Activated CD4-positive, alpha-beta T cell treated with anti-CD3 and anti-CD28 coated beads, Interleukin-2, amount 10 ng/mL, durations not matched to agents 24 days and 14 days (primary cell): ENCODE measurements around the gene NFIX. TPM values are rescaled to one million over a fixed set of nuclear protein-coding genes. Genes with fewer than 3 reads are reported as not detected.

Experiments used
- DNase-seq: peaks from one replicate; pipeline ENCODE4 v3.0.0; 2022
- H3K27ac Mint-ChIP-seq: one replicate; pipeline ENCODE4 v1.8.0; 2022; ENCODE audit warnings: mild to moderate bottlenecking, mixed read lengths
- H3K27me3 Mint-ChIP-seq: one replicate; pipeline ENCODE4 v1.8.0; 2022; ENCODE audit warnings: mixed read lengths
- H3K36me3 Mint-ChIP-seq: one replicate; pipeline ENCODE4 v1.8.0; 2022; ENCODE audit warnings: low read depth, mild to moderate bottlenecking, mixed read lengths
- H3K4me1 Mint-ChIP-seq: one replicate; pipeline ENCODE4 v1.8.0; 2021; ENCODE audit warnings: mixed read lengths
- H3K4me3 Mint-ChIP-seq: one replicate; pipeline ENCODE4 v1.8.0; 2022; ENCODE audit warnings: mild to moderate bottlenecking, moderate library complexity, mixed read lengths
- H3K9me3 Mint-ChIP-seq: one replicate; pipeline ENCODE4 v1.8.0; 2021; ENCODE audit warnings: mixed read lengths
- intact Hi-C: fragments of 100-400 bp; cut with micrococcal nuclease; formaldehyde crosslinking; loops from one replicate; pipeline ENCODE4 v1.15.1; 2023
- total RNA-seq: library from RNA; stranded (reverse); gene quantifications from 2 replicates; pipeline ENCODE4 v1.2.3, GENCODE V29; 2022

The NFIX gene
- total RNA-seq, 1 donor from 2014 or later = 8.3 TPM

DNA sequence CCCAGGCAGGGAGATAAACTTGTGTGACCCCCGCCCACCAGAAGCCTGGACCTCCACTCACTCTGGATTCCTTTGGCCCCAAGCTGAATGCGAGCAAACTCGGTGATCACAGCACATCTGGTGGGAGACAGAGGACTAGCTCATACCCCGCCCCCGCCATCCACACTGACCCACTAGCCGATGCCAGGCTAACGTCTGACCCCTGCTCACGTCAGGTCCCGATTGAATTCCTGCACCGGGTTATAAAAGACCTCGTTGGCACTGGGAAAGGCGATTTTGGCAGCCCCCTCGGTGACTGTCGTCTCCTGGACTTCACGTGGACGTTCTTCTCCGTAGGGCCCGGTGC, 120.6 kb downstream of the NFIX start:
- intact Hi-C loops = loop anchor here (1.0 kb wide), 1 partner anchor 12 kb away; no protein-coding TSS in a partner anchor
- Mint-ChIP-seq H3K4me1 (peaks cover 25% of the 10 kb centered on the region), H3K36me3 (peaks cover 34% of the 10 kb centered on the region), H3K9me3 (no peaks in the 10 kb centered on the region), H3K27me3 (no peaks in the 10 kb centered on the region), H3K27ac (peak overlapping the region; percentile 97), H3K4me3 (peak overlapping the region; percentile 97)
- DNase-seq = no peak

DNA sequence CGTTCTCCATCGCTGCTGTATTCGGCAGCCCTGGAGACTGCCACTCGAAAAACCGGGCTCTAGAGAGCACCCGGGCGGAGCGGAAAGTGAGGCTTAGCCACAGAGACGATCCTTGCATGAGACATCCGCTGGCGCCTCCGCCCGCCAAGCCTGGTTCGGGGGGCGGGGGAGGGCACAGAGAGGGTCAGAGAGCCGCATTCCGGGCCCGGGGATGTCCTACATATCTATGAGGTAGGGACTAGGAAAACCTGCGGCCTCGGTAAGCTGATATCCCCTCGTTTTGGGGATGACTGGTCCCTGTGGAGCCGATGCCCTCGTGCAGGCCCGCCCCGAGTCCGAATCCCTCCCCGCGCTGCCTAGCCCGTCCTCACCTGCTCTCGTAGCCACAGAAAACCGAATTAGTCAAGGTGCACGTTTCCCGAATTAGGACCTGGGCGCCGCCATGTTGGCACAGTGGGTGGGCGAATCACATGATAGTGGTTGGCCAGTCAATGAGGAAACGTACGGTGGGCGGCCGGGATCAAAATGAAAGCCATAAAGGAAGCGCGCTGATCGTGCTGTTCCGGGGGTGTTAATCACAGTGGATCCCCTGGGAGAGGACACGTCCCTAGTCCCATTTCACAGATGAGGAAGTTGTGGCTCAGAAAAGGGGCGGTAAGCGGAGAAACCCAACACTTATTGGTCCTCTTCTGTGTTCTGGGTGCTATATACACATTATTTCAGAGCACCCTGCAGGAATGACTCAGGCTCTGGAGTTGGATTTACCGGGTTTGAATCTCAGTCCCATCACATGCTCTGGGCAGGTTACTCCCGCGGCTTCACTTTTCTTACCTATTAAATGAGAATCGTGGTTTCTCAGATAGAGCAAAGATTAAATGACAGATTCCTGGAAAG, 121.3 kb downstream of the NFIX start, which contains the start of gene TRMT1:
Gene TRMT1, minus strand, starts transcription at position 459 of the 894 bp plus-strand sequence. Its CDS starts 341 bp downstream, at position 118.
- DNase-seq = peak; percentile 97
- no peaks in the 10 kb centered on the region for H3K27me3 Mint-ChIP-seq
- H3K4me1 Mint-ChIP-seq = peaks cover 29% of the 10 kb centered on the region
- no peaks in the 10 kb centered on the region for H3K9me3 Mint-ChIP-seq
- intact Hi-C loops = loop anchor here (1.0 kb wide), 1 partner anchor 12 kb away; no protein-coding TSS in a partner anchor
- peaks cover 36% of the 10 kb centered on the region for H3K36me3 Mint-ChIP-seq
- peak within 1 kb of the TSS; percentile 97 for H3K27ac Mint-ChIP-seq
- peak within 1 kb of the TSS; percentile 97 for H3K4me3 Mint-ChIP-seq

GRCh38 chr19:13117176-13117771, 122.0 kb downstream of the NFIX start:
- Mint-ChIP-seq H3K36me3 (peaks cover 38% of the 10 kb centered on the region), H3K4me1 (peaks cover 33% of the 10 kb centered on the region), H3K9me3 (no peaks in the 10 kb centered on the region), H3K27ac (peak overlapping the region; percentile 97), H3K4me3 (peak overlapping the region; percentile 97), H3K27me3 (no peaks in the 10 kb centered on the region)
- DNase-seq = no peak
- intact Hi-C loops = no loop called here

DNA sequence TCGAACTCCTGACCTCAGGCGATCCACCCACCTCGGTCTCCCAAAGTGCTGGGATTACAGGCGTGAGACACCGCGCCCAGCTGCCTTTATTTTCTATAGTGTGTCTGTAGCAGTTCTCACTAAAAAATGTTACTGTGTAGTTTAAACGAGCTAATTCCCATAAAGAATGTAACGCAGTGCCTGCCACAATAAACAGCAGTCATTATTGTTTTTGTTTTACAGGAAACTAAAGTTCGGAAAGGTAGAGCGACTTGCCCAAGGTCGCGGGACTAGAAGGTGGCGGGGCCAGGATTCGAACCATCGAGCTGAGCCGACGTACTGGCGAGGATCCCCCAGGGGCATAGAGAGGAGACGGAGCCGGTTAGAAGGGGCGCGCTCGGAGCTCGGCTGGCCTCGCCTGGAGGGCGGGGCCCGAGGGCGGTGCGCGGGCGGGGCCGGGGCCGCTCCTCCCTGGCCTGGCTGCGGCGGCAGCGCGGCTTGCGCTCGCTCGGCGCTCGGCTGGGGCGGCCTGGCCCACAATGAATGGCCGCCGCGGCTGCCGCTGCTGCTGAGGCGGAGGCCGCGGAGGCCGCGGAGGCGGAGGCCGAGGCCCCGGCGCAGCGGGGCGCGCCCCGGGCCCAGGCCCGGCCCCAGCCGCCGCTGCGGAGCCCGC, 122.6 kb downstream of the NFIX start, which contains the start of gene NACC1:
Gene NACC1, plus strand, starts transcription at position 493 of the 652 bp plus-strand sequence. CDS start 16,944 bp downstream, outside the sequence.
- Mint-ChIP-seq H3K27me3 (no peaks in the 10 kb centered on the region), H3K9me3 (no peaks in the 10 kb centered on the region), H3K4me3 (peak within 1 kb of the TSS; percentile 97), H3K4me1 (peaks cover 39% of the 10 kb centered on the region), H3K27ac (peak within 1 kb of the TSS; percentile 97), H3K36me3 (peaks cover 37% of the 10 kb centered on the region)
- peak; percentile 98 for DNase-seq
- intact Hi-C loops = loop anchor here (1.0 kb wide), 2 partner anchors 14 to 32 kb away; partner anchors contain the start of genes IER2 and STX10

GRCh38 chr19:13118424-13119193, 123.3 kb downstream of the NFIX start:
- intact Hi-C loops = loop anchor here (1.0 kb wide), 2 partner anchors 14 to 32 kb away; partner anchors contain the start of genes IER2 and STX10
- Mint-ChIP-seq H3K4me3 (peak overlapping the region; percentile 85), H3K4me1 (peaks cover 39% of the 10 kb centered on the region), H3K9me3 (no peaks in the 10 kb centered on the region), H3K27me3 (no peaks in the 10 kb centered on the region), H3K27ac (peak overlapping the region; percentile 87), H3K36me3 (peaks cover 44% of the 10 kb centered on the region)
- peak; percentile 84 for DNase-seq

- peak overlapping the region; percentile 85 for H3K4me3 Mint-ChIP-seq
- intact Hi-C loops = no loop called here
Observed at GRCh38 chr19:13119627-13120026, 124.4 kb downstream of the NFIX start.

DNA sequence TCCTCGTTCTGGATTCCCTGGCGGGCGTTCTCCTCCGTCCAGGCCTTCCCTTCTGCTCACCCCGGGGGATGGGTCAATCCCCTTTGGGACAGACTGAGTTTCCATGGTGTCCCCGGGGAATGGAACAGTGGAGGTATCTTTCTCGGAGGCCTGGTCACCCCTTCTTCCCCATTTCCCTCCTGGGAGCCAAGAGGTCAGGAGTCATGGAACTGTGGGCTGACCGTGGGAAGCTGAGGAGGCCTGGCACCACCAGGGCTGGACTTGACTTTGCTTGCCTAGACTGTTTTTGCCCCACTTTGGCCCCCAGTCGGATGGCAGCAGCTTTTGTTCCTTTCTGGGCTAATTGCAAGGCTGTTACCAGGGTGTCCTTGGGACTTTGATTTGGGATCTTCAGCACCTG, 124.8 kb downstream of the NFIX start:
- Mint-ChIP-seq H3K9me3 (no peaks in the 10 kb centered on the region), H3K4me3 (peak overlapping the region; percentile 51), H3K36me3 (peaks cover 41% of the 10 kb centered on the region), H3K4me1 (peaks cover 36% of the 10 kb centered on the region), H3K27me3 (no peaks in the 10 kb centered on the region), H3K27ac (no peak overlapping the region)
- intact Hi-C loops = no loop called here
- no peak for DNase-seq

More at GRCh38 chr19:13119627-13120026, 124.4 kb downstream of the NFIX start:
- Mint-ChIP-seq H3K27me3 (no peaks in the 10 kb centered on the region), H3K27ac (peak overlapping the region; percentile 87), H3K9me3 (no peaks in the 10 kb centered on the region), H3K36me3 (peaks cover 40% of the 10 kb centered on the region), H3K4me1 (peaks cover 39% of the 10 kb centered on the region)
- no peak for DNase-seq

DNA sequence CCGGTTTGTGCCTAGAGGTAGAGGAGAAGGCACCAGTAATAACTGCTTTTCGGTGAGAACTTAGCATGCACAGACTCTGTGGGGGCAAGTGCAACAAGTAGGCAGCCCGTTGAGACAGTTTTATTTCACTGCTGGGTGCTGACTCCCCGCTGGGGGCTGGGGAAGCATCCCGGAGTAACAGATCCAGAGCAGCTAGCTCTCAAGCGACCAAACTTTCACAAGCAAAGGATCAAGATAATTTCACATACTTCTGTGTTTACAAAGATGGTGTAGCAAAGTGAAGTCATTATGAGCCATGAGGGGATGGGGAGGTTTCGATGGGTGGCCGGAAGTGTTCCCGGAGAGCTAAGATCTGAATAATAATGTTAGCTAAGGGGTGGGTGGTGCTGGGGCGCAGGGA, 125.5 kb downstream of the NFIX start:
- no peak overlapping the region for H3K4me3 Mint-ChIP-seq
- intact Hi-C loops = no loop called here
- peaks cover 35% of the 10 kb centered on the region for H3K36me3 Mint-ChIP-seq
- H3K27me3 Mint-ChIP-seq = no peaks in the 10 kb centered on the region
- peaks cover 30% of the 10 kb centered on the region for H3K4me1 Mint-ChIP-seq
- no peak for DNase-seq
- peak overlapping the region; percentile 48 for H3K27ac Mint-ChIP-seq
- H3K9me3 Mint-ChIP-seq = no peaks in the 10 kb centered on the region

GRCh38 chr19:13121551-13122274, 126.4 kb downstream of the NFIX start:
- Mint-ChIP-seq H3K4me3 (no peak overlapping the region), H3K36me3 (peaks cover 36% of the 10 kb centered on the region), H3K27ac (peak overlapping the region; percentile 2), H3K9me3 (no peaks in the 10 kb centered on the region), H3K27me3 (no peaks in the 10 kb centered on the region), H3K4me1 (peaks cover 30% of the 10 kb centered on the region)
- intact Hi-C loops = no loop called here
- DNase-seq = no peak

DNA sequence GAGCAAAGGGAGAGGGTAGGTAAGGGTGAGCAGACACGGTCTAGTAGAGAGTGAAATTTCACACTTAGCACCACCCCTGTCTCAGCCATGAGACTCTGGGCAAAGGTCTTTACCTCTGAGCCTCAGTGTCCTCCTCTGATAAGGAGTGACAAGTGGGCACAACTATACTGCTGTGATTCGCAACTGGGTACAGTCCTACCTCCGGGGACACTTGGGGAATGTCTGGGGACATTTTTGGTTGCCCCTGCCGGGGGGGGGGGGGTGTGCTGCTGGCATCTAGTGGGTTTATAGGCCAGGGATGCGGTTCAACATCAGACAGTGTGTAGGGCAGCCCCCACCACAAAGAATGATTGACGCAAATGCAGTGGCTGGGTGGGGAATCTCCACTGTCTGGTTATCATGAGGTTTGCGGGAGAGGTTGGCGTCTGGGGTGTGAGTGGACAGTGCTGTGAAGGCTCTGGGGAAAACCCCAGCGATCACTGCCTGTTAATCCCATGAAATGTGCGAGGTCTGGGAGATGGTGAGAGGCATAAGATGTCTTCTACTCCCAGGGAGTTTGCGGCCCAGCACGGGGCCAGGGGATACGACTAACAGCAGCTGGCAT, 127.1 kb downstream of the NFIX start:
- DNase-seq = no peak
- Mint-ChIP-seq H3K4me1 (peaks cover 27% of the 10 kb centered on the region), H3K9me3 (no peaks in the 10 kb centered on the region), H3K4me3 (peak overlapping the region; percentile 12), H3K36me3 (peaks cover 38% of the 10 kb centered on the region), H3K27ac (peak overlapping the region; percentile 2), H3K27me3 (no peaks in the 10 kb centered on the region)
- intact Hi-C loops = no loop called here

- peaks cover 33% of the 10 kb centered on the region for H3K4me1 Mint-ChIP-seq
- DNase-seq = no peak
- intact Hi-C loops = no loop called here
- no peak overlapping the region for H3K4me3 Mint-ChIP-seq
- H3K27ac Mint-ChIP-seq = peak overlapping the region; percentile 12
- H3K27me3 Mint-ChIP-seq = no peaks in the 10 kb centered on the region
- no peaks in the 10 kb centered on the region for H3K9me3 Mint-ChIP-seq
- H3K36me3 Mint-ChIP-seq = peaks cover 35% of the 10 kb centered on the region
Observed at GRCh38 chr19:13122980-13123957, 128.0 kb downstream of the NFIX start.
